GM11168 (cell line): Measurements from ENCODE around the gene KLF16.

Source experiments
- in situ Hi-C: fragments of 300-500 bp; cut with MboI; formaldehyde crosslinking; loops from one replicate; pipeline ENCODE4 v1.12.0; 2022; ENCODE audit warnings: low sequenced_read_pairs; ENCODE audit not compliant: unreplicated experiment

The KLF16 gene

DNA sequence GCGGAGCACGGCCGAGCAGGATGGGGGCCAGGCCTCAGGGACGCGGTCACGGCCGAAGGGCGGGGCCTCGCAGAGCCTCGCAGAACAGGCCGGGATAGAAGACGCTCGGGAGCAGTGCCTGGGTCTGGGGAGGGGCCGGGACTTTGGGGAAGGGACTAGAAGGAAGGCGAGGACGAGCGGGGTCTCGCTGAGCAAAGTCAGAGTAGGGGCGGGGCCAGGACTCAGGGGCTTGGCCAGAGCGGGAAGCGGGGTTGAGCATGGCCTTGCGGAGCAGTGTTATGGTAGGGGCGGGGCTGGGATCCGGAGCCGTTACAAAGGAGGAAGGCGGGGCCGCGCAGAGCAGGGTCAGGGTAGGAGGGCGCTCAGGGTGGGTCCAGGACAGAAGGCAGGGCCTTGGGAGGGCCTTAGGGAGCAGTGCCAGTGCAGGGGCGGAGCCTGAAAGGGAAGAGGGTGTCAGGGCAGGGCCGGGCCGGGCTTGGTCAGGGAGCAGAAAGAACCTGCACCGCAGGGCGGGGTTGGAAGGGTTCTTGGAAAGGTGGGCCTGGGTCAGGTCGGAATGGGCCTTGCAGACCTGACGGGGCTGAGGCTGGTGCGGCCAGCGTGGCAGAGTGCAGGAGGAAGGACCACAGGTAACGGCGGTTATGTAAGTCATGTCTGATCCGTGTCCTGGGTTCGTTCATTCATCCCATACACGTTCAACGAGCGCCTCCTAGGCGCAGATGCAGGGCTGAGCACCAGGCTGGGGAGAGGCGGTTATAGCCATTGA is 50.8 kb downstream of the KLF16 start:
- in situ Hi-C loops, result no loop called here

DNA sequence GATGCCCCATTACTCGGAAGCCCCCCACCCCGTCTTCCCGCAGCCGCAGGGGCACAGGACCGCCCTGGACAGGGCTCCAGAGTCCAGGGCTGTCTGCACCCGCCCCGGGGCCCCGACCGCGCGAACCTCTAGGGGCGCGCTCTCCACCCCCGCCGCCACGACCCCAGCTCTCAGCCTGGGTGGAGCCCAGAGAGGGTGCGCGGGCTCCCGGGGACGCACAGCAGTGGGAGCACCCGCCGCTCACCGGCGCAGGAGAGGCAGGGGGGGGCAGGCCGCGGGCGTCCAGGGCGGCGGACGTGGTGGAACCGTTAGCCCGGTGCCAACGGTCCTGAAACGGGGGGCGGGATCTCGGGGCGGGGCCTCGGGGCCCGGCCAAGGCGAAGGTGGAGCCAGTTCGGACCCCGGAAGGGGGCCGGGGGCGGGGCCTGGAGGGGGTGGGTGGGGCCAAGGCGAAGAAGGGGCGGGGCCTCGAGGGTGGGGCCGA is 51.4 kb downstream of the KLF16 start, which contains the start of gene ATP8B3:
Gene ATP8B3 (minus strand): TSS at position 335 of the 484 bp plus-strand sequence. CDS start 540 bp downstream, outside the sequence.
- in situ Hi-C loops, result no loop called here

DNA sequence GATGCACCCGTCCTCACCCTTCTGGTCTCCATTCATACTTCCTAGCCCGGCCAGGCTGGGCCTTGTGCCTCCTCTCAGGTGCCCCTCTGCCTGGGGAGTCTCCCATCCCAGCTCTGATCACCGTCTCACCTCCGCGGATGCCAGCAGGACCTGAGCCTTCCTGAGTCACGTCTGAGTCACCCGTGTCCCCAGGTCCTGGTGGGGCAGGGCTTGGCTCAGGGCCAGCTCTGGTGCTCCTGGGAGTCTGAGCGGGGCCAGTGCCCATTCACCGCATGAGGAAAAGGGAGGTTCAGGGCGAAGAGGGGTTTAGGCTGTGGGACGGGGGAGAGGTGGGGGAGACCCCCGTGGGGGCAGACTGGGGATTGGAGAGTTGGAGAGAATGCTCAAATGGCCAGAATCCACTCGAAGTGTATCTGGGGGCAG is 51.9 kb downstream of the KLF16 start:
- in situ Hi-C loops, result no loop called here

DNA sequence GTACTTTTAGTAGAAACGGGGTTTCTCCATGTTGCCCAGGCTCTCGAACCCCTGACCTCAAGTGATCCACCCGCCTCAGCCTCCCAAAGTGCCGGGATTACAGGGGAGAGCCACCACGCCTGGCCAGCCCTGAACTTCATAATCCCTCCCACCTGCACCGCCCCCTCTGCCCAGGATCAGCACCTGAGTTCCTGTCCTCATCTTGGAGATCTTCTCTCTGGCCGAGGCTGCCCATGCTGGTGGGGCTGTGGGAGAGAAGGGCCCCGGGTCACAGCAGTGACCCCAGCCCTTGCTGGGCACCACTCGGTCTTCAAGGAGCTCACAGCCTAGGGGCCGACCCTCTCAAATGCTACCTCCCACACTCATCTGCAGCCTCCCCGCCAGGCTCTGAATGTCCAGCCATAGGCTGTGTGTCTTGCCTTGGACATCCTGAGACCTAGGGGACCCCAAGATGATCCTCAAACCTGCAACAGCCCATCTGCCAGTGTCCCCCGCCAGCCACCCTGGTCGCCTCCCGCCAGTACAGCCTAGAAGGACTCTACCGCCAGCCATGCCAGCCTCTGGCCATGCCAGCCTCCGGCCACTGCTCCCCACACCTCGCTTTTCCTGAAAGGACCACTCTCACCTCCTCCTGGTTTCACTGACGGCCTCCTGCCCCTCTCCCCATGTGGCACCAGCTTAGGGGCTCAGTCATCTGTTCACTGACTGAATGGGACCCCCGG is 52.8 kb downstream of the KLF16 start:
- in situ Hi-C loops, result no loop called here

DNA sequence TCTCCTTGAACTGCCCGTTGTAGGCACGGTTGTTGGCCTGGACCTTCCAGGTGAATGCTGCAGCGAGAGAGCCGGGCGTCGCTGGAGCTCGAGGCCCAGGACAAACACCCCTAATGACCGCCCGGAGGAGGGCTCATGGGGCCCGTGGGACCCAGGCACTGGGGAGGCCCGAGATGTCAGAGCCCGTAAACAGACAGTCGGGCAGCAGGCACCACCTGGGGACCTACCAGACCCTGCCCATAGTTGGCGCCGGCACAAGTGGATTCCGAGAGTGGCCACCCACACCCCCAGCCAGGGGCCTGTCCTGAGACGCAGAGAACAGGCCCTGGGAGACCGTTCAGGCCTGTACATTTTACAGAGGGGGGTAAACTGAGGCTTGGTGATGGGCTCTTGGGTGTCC is 53.7 kb downstream of the KLF16 start:
- in situ Hi-C loops, result no loop called here

DNA sequence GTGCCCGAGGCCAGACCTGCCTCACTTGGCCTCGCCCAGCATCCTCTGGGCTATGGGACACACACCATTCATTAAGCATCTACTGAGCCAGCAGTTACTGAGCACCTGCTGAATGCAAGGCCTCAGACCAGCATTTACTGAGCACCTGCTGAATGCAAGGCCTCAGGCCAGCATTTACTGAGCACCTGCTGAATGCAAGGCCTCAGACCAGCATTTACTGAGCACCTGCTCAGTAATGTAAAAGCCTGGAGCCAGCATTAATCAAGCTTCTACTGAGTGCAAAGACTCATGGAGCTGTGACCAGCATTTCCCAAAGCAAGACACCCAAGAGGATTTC is 55.0 kb downstream of the KLF16 start:
- in situ Hi-C loops, result no loop called here

DNA sequence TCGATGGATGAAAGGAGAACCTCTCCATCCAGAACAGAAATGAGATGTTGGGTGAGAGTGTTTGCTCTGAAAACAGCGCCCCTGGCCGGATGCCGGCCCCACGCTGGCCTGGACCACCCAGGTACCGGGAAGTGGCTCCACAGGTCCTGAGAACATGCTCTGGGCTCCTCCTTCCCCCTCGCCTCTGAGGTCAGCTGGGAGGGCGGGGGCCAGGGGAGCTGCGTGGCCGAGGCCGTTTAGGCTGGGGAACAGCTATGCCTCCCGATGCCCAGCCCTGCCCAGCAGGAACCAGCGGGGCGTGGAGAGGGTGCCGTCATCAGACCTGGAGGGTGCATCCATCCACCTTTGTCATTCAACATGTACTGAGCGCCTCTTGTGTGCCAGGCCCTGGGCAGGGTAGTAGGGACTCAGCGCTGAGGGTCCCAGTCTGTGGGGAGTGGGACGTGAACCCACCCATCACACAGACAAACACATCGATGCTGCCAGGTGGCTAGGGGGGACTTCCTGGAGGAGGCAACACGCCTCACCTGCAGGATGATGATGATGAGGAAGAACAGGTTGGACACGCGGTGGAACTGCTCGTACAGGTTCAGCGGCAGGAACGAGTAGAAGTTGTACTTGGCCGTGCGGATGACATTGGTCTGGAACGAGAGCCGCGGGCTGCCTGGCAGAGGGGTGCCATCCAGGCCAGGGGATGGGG is 55.5 kb downstream of the KLF16 start:
- in situ Hi-C loops, result no loop called here

DNA sequence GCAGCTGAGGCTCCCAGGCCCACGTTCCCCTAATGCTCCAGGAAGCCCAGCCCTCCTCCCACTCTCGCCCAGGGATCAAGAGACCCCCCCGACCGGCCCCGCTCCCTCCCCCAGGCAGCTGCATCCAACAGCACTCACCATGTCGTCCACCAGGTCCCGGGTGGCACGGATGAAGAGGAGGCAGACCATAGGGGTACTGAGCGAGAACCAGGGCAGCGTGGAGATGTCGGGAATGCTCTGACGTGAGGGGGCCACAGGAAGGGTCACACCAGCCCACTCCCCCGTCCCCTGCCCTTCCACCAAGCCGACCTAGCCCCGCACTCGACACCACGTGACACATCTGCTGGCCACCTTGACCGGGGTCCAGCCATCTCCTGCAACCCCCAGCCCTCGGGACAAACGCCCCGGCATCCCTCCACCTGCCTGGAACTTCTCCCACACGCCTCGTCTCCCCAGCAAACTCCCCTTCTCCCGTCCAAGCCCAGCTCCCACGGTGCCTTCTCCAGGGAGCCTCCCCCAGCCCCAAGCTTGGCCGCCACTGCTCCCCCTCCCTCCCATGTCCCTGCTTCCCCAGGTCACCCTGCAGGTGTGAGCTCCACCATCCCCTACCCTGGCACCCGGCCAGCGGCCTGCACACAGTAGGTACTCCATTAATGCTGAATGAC is 56.2 kb downstream of the KLF16 start:
- in situ Hi-C loops, result no loop called here

DNA sequence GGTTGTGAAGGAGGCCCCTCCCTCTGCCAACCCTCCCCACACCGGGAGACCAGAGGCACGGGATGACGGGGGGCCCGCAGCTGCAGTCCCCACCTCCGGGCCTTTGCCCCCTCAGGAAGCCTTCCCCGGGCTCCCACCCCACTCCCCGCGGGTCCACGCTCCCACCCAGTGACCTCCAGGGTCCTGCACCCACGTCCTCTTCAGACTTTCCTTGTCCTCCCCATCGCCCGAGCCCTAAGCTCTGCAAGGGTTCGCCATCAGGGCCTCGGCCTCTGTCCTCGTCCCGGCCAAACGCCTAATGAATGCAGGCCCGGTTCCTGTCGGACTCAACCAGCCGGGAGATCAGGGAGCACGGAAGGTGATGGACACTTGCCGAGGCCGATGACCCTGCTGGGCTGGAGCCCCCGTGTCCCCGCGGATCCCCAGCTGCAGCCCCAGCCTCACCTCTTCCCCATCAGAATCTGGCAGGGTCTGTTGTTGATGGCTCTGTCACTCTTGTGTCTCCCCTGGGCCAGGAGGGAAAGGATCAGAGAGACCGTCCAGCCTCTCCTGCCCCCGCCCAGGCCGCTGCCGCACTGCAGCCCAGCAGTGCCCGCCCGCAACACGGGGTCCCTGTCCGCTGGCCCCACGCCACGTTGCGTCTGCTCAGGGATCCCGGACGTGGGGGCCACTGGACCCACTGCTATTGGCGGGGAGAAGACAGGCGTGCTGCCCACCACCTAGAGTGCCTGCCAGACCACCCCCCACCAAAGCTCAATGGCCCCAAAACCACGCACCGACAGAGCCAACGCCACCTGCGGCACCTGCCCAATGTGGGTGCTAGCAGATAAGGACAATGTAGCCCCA is 57.0 kb downstream of the KLF16 start:
- in situ Hi-C loops, result no loop called here

DNA sequence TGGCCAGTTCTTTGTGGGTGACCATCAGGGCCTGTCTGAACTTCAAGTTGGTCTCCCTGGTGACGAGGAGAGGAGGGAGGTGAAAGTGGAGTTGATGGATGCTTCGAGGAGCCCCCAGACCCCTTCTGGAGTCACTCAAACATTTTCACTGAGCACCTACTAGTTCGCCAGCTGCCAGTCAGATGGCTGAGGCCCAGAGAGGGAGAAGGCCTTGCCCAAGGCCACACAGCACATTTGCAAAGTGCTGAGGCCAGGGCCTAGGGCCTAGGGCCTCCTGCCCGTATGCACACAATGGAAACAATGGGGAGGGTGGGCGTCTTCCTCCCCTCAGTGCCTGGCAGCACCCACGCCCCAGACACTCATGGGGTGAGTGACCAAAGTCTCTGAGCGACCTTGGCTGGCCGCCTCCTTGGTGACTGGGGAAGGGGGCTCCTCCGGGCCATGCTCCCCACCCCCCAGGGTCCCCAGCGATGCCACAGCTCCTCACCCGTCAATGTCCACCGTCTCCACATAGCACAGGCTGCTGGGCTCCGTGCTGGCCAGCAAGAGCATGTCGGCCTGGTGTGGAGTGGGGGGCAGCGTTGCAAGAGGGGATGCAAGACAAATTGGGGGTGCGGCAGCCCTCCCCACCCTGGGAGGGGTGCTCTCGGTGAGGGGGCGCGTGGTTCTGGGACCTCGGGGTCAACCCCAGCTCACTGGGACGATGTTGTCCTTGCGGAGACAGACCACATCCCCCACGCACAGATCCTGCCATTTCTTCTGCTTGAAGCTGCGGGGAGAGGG is 57.8 kb downstream of the KLF16 start:
- in situ Hi-C loops, result no loop called here

DNA sequence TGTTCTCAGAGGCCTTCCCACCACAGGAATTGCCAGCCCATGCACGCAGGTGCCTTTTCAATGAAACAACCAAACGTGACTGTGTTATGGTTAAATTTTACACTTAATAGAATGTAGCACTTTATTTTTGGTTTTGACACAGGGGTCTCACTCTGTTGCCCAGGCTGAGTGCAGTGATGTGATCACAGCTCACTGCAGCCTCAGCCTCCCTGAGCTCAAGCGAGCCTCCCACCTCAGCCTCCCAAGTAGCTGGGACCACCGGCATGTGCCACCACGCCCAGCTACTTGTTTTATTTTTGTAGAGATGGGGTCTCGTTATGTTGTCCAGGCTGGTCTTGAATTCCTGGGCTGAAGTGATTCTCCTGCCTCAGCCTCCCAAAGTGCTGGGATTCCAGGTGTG is 58.5 kb downstream of the KLF16 start:
- in situ Hi-C loops, result no loop called here
